Mesenteric fat pad (tissue), 1 donor: ENCODE results near the gene RPS6KA2. TPM values are rescaled to one million over a fixed set of nuclear protein-coding genes. Genes with fewer than 3 reads are reported as not detected.

Source experiments
- DNase-seq: peaks from one replicate; pipeline ENCODE4 v3.0.0-alpha.2; 2020; ENCODE audit warnings: low spot score
- total RNA-seq: library from RNA; stranded (reverse); fragmentation: NEBNext Ultra II Directional; extraction: Animal tissue kit (Norgen Biotek cat#: 25700); gene quantifications from one replicate; pipeline ENCODE4 v1.2.1, GENCODE V29; 2021
- donor health status: DM: yes; HTN: yes; CAD: no.

Gene RPS6KA2
- total RNA-seq, 1 donor from 2014 or later: 45.2 TPM

DNA sequence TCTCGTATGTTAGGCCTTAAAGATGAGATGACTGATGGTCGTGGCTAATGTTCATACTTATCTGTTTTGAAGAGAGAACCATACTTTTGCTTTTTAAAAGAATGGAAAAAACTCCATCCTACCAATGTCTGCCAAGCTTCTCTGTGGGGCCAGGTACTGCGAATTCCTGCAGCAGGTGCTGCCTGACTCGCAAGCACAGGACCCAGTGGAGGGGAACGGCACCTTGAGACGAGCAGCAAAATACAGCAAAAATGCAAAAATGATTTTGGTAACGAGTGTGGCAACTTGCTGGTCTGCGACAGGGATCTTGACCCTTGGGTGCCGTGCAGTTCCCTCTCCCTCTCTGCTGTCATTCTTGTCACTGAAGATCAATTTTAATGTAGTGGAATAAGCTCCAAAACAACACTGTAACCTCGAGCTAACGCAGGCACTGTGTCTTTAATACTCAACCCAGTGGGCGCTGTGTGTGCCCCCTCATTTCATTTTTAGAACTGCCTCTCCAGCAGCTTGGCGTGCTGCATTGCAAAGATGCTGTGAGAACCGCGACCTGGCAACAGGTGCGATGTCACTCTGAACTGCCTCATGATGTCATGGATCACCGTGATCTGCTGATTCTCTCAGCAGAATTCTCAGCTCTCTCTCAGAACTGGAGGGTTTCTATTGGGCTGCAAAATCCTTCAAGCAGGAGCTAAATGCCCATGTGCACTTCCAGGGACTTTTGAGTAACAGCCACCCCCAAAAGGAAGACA is 92.2 kb downstream of the RPS6KA2 start:
- peak; percentile 28 for DNase-seq

DNA sequence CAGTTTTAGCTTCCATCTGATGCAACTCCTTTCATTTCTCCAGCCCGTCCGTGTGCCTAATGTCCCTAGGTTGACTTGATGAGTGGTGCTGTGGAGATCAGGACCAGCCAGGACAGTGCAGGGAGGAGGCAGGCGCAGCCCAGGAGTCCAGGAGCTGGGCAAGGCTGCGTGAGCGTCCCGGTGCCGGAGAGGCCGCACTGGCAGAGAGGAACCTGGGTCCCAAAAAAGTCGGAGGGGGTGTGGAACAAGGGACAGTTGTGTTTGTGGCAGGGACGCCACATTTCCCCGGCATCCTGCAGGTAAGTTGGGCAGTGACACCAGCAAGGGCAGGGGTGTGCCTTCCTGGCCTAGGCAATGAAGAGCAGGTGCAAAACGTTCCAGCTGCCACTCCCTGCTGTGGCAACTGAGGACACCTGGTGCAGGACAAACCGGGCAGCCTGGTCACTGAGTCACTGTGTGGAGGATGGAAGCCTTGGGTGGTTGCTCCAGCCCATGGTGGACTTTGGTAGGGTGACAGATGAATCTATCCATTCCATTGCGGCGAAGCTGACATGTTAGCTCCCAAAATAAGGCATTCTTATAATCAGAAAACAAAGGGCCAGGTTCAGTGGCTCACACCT is 93.7 kb downstream of the RPS6KA2 start:
- DNase-seq: peak; percentile 65

DNA sequence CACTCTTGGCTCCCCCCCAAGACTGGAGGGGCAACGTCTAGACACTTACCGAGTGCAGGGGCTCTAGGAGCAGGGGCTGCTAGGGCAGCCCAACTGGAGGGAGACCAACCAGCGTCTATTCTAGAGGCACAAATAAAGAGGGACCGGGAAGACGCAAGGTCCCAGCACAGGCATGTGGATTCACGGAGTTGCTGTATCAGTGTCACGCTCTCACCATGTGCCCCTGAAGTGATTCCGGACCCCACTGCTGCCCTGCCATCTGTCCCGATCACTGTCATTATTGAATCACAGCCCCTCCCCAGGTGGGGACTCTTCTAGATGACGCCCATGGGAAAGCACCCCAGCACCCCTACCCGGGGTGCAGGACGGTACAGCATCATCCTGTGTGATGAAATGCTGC is 94.7 kb downstream of the RPS6KA2 start:
- peak; percentile 62 for DNase-seq

DNA sequence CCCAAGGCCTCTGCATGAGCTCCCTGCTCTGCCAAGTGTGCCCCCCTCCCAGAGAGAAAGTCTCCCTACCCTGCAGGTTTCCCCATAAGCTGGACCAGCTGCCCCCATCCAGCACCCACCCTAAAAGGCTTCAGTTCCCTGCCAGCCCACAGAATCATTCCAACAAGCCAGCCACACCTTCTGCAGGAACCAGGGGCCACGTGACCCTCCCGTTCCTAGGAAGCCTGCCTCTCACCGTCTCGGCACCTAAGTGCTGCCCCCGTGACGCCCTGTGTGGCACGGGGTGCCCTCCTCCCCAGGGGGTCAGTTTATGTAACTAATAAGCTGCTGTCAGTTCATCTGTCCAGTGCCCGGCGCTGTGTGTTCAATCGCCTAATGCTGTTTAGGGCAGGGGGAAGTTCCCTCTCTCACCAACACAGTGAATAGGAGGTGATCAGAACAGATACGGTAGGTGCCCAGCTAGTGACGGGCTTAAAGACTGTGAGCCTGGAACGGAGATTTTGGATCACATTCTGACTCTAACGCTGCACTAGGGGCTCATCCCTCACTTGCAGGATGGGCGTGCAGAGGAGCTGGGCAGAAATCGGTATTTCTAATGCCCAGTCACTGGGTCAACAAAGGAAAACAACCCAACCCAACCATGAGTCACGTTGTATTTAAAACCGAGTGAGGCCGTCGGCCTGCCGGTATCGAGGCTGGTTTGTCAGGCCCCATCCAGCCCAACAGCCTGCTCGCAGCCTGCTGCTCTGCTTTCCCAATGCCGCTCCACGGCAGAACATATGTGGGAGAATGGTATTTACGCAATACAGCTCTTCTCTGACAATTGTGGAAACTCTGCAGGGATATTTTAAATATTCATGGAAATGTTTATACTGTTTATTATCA is 96.6 kb downstream of the RPS6KA2 start:
- peak; percentile 84 for DNase-seq

DNA sequence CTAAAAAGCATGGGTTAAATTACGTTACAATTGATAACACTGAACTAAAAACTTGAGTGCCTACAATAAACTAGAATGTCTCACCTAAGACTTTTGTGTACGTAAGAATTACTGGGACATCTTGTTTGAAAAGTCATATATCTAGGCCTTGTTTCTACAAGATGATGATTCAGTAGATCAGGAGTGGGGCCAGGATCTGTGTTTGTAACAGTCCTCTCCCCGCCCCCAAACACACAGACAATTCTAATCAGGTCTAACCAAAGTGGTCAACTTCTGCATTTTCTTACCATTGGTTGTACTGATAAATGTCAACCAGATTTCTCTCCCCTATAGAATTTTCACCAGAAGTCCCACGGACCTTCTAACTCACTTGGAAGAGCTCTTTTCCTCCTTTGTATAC is 97.5 kb downstream of the RPS6KA2 start:
- no peak for DNase-seq

DNA sequence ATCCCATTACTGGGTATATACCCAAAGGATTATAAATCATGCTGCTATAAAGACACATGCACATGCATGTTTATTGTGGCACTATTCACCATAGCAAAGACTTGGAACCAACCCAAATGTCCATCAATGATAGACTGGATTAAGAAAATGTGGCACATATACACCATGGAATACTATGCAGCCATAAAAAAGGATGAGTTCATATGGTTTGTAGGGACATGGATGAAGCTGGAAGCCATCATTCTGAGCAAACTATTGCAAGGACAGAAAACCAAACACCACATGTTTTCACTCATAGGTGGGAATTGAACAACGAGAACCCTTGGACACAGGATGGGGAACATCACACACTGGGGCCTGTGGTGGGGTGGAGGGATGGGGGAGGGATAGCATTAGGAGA is 98.0 kb downstream of the RPS6KA2 start:
- DNase-seq: peak; percentile 26

DNA sequence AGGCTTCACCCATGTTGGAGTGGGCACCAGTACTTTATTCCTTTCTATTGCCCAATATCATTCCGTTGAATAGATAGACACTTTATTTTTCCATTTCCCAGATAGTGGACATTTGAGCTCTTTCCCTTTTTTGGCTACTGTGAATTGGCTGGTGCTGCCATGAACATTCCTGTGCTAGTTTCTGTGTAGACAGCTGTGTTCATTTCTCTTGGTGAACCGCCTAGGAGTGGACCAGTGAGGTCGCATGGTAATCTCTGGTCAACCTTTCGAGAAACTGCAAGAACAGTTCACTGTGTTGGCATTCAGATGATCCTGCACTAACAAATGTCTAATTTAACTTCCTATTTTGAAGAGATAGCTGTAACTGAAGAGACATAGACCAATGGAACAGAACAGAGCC is 99.2 kb downstream of the RPS6KA2 start:
- DNase-seq: no peak

DNA sequence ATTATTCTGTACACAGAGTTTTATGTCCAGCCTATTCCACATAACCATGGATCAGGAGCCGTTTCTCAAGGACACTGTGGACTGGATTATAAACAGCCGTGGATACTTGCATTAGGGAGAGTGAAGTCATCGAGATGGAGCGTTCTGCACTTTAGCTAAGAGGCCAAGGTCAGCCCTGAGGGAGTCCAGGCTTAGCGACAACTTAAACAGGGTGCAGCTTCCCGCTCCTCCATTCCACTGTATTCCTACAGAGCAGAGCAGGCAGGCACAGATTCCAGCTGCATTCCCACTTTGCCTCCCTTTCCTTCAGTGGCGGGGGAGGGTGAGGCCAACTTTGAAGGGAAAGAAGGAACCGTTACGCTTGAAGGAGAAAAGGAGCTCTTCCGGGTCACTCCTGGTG is 100.1 kb downstream of the RPS6KA2 start:
- DNase-seq: peak; percentile 41

DNA sequence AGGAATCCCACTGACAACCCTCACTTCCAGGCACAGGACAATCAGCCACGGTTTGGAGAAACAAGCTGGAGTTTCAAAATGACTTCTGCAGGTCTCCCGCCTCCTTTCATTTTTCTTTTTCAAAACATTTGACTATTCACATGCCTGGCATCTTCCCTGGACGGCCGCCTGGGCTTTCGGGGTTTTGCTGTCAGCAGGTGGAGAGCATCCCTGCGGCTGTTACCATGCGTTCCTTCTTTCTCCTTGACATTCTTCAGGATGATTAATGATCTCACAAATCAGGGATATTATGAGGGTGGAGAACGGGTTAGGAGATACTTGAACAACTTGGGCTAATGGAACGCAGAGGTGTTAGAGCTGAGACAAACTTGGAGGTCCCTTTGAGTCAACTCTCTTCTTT is 101.5 kb downstream of the RPS6KA2 start:
- no peak for DNase-seq

DNA sequence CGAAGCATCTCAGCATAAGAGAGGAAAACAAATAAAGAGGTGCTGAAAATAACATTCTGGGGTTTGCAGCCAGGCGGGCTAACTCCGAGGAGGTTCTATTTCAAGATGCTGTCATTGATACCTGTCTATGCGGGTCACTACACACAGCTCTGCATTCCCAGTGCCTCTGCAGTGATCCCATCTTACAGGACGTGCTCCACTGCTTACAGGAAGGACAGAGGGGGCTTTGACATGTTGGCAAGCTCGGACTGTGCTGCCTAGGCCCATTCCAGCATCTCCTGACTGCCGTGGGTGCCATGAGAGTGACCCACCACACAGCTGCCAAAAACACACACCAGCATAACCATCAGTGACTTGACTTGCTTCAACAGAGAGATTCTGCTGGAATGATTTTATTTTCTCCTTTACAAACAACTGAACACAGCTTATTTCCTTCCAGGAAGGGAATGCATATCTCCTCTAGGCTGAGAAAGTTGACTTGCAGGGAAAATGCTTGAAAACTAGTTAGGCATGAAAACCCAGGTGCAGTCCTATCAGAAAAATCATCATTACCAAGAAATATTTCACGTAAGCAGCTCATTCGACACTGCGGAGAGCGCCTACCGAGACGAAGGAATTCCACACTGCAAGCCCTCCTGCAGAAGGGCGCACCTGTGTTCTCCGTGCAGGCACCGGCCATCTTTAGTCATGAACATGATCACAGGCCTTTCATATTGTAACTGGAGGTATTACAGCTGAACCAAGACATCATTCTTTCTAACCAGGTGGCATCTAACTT is 103.1 kb downstream of the RPS6KA2 start:
- peak; percentile 64 for DNase-seq

DNA sequence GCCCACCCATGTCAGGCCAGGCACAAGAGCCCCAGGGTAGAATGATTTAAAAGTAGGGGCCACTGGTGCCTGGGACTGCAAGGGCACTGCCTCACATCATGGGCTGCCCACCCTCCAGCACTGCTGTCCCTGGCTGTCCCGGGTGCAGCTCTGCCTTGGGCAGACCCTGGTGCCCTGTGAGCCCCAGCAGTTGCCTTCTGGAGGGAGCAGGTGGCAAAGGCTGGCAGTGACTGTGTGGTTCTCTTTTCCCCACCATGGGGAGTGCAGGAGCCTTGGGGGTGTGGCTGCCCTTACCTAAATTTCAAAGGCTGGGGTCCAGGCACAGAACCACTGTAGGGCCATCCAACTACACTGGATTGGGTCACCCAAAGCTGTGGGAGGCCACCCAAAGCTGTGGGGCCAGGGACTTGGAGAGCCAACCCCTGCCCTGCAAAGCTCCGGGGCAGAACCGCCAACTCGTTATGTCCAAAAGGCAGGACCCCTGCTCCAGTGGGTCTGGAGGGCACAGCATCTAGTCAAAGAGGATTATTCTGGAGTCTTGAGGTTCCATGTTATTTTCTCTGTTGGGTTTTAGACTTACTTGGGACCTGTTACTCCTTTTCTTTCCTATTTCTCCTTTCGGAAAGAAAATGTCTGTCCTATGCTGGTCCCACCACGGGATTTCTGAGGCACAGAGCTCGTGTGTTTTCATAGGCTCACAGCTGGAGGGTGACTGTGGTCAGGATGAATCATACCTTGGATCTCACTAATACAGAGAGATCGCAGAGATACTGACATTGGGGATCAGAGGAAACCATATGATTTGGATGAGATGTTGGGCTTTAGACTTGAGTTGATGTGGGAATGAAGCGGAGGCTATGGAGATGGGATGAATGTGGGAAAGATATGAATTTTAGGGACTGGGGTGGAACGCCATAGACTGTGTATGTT is 105.9 kb downstream of the RPS6KA2 start:
- peak; percentile 65 for DNase-seq

DNA sequence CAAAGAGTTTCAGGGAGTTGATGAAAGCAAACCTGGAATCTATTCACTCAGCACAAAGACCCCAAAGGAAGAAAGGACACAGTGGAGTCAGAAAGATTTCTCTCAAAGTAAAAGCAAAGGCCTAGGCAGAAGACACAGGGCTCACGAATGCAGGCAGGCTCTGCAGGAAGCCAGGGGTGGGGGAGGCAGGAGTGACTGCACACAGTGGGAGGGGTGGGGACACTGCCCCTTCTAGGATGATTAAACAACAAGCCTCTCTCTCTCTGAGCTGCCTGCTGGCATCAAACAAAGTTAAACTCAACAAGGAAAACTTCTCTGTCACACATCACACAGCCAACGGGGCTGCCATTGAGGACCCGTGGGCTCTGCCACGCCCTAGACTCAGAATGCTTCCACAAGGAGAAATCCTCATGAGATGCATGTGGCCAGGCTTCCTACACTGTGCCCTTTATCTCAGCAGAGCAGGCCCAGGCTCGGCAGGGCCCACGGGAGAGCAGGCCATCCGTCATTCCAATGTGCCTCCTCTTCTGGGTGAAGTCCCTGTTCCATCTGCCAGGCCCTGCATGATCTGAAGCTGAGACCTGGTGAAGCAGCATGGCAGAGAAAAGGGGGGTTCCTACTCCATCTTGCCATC is 110.7 kb downstream of the RPS6KA2 start:
- no peak for DNase-seq

DNA sequence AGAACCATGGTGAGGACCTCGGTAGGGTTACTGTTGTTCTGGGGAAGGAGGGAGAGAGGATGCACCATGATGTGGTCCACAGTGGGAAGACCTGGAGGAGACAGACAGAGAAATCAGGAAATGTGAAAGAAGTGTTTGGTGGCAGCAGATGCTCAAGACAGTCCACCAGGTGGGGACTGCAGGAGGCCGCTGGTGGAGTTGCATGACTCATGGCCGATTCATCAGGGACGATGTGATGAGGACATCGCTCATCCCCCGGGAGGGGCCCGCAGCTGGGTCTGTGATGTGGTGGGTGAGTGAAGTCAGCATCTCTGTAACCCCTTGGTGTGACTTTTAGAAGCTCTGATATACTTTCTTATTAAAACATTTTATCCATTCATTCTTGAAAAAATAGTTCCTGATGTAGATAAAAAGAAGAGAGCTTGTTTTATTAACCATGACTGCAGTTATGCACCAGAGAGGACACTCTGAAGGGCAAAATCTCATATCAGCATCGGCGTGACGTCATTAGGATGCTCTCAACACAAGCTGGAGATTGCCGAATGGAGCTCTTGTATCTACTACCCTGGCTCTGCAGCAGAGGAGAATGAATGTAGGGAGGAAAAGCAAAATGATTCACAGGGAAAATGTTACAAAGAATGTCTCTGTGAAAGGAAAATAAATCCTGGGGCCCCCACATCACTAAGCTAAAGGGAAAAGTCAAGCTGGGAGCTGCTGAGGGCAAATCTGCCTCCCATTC is 111.8 kb downstream of the RPS6KA2 start:
- no peak for DNase-seq

DNA sequence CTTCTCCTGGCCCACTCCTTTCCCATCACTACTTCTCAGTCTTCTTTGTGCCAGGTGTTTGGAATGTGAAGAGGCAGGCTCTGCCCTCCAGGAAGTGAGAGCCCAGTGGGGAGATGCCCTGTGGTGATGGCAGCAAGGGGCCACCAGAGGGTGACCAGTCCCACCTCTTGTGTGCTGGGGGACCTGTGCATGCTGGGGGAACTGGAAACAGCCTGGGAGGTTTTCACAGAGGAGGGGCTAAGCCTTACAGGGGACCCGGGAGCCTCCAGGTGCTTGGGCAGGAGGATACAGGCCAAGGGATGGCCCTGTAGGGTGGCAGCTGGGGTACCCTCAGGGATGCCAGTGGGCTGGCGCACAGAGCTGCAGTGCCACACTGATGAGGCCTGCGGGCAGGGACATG is 112.9 kb downstream of the RPS6KA2 start:
- peak; percentile 30 for DNase-seq

DNA sequence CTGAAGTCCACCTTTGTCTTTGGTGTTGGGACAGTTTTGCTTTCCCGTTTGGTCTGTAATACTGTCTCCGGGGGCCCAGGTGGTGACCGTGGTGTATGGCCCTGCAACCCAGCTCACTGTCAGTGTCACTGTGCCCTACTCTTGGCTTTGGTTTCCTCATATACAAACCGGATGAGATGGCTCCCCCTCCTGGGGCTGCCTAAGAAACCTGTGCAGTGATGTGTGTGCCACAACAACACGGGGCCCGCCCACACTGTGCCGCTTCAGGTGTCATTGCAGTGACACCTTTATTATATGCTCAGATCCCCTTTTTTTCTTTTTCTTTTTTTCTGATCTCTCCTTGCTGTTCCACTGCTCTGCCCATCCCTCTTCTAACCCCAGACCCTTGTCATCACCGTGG is 114.5 kb downstream of the RPS6KA2 start:
- no peak for DNase-seq

DNA sequence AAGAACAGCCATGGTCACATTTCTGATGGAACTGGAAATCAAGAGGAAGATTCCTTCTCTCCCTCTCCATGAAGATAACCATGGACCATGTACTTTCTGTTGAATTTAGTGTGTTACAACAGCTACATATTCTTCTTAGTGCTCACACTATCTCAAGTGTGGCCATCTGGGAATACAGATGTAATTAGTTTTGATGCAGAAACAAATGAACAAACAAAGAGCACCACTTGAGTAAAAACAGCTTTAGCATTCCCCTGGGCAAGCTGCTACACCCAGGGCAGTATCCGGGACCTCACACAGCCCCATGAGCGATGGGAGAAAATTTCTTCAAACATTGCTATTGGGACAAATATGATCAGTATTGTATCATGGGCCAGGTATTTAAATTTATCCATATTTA is 115.7 kb downstream of the RPS6KA2 start:
- no peak for DNase-seq

DNA sequence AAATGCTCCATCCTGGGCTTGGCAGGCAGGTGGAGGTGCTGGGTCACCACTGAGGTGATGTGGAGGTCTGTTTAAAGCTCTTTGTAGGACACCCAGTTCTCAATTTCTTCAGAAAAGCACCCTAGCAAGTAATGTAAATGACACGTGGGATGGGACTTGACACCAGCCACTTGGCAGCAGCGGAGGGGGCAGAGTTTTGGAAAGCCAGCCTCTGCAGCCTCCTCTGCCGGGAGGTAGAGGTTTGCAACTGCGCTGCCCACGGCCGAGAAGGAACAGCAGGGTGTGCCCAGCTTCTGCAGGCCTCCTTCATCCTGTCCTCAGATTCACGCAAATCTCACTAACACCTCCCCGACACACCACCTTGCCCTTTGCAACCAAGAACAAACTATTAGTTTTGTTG is 117.9 kb downstream of the RPS6KA2 start:
- DNase-seq: peak; percentile 65

DNA sequence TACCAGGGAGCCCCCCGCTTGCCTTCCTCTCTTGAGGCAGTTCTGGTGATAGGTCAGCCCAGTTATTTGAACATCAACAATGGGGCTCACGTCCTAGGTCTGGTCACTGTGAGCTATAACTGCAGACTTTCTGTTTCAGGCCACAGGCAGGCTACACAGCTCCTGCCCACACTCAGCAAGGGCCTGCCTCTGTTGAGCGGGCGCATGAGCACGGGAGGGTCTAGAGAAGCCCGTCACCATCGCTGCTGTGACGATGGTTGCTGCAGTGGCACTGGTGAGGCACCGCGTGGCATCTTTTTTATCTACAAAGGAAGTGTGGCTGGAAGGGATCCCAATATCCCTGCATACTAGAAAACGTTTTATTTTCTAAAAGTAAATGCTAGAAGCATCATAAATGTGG is 118.3 kb downstream of the RPS6KA2 start:
- DNase-seq: peak; percentile 60
